Posterior cingulate gyrus (tissue), 11 donors: ENCODE measurements around the gene GRB14.
A peak's percentile ranks its signal among the peaks of the same experiment; 100 is the strongest.
"Not testable (repeated sequence)": the region's sequence is repeated elsewhere in the genome, so short reads cannot be mapped to it uniquely, and the experiment has no call there.

ENCODE experiments used
- DNase-seq, 10 donors: peaks; one replicate each; pipeline versions ENCODE4 v3.0.0 to v3.0.0-alpha.2; 2020 to 2021; ENCODE audit warnings: mixed read lengths in 3 of 10
- intact Hi-C: fragments of 100-400 bp; cut with DNase I; formaldehyde crosslinking; loops from one replicate; pipeline ENCODE4 v1.15.1; 2023

The GRB14 gene

DNA sequence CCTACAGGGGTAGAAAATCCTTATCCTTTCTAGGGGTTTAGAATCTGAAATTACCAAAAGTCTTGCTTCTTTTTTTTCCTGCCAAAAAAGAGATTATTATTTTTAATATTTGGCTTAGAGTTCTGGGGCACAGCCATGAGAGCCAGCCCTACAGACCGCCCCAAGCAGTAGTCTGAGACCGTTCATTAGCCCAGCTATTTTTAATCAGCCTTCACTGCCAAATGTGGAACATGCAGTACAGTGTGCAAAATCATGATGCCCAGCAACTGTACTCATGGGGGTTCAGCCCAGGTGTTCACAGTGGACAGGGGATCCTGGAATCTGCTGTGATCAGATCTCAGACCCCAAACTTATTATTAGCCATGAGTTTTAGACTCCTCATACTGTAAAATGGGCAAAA, 60.4 kb downstream of the GRB14 start:
- no peak for DNase-seq
- intact Hi-C loops = loop anchor here (2.0 kb wide), 1 partner anchor 156 kb away; no protein-coding TSS in a partner anchor

DNA sequence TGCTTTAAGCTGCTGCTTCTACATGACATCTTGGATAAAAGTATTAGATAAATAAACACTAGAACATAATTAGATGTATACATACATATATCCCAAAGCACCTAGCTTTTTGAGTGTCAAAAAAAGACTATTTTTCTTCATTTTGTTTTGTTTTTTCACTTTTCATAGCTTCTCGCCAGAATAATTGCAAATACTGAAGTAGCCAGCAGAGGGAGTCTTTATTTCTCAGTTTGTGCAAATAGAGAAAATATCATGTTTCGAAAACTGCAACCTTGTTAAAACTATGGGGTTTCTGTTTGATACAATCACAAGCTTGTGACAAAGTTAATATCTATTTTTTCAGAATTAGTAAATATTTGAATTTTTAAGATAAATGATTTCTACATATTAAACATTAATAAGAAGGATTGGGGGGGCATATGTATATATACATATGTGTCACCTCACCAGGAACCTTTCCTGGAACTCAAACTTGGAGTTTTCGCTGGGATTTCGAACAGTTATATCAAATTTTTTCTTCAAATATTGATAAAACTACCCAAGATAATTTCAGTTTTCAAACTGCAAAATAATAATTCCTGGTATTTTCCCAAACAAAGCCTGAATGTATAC, 61.0 kb downstream of the GRB14 start:
- DNase-seq = no peak

DNA sequence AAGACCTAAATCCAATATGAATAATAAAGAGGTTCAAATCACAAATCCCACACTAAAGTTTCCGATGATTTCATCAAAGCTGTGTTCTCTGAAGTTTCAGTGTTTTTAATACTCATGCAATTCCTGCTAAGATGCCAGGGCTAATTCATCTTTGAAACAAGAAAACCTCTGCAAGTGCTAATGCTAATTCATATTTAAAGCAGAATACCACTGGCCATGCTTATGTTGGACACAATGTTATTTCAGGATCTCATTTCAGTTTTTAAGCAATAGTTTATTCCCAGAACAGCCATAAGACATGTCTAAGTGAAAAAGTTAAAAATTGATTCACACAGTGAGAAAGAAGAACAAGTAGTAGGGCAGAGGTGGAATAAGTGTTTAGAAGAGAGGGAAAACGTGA, 62.8 kb downstream of the GRB14 start:
- intact Hi-C loops = no loop called here
- DNase-seq = no peak

More for the DNA sequence above, 61.0 kb downstream of the GRB14 start:
- intact Hi-C loops = loop anchor here (2.0 kb wide), 1 partner anchor 157 kb away; no protein-coding TSS in a partner anchor

DNA sequence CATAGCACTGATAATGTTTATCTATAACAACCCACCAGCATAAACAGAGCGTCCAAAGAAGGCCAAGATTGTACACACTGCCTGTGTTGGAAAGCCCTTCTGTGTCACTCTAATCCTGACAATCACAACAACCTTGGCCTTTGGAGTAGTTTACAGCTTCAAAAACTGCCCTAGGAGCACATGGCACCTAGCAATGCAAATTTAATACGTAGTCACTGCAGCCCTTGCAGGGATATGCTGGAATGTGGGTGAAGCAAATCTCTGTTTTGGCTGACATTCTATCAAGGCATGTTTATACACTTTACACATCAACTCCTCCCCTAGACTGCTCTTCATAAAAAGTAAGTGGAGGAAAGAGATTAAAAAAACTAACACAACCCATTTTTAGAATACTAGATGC, 66.8 kb downstream of the GRB14 start:
- DNase-seq = no peak
- intact Hi-C loops = no loop called here

DNA sequence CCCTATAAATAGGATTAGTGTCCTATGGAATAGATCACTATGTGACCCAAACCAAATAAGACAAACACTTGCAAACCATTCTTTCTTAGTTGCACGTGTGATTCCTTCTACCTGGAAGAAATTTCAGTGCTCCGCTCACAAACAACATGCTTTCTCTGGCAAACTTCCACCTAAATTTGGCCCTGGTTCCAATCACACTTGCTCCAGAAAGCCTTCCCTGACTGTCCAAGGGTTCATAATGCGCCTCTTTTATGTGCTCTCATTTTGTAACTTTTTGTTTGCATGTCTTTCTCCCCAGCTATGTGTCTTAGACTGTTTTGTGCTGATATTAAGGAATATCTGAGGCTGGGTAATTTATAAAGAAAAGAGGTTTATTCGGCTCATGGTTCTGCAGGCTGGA, 69.8 kb downstream of the GRB14 start:
- no peak for DNase-seq
- intact Hi-C loops = no loop called here

DNA sequence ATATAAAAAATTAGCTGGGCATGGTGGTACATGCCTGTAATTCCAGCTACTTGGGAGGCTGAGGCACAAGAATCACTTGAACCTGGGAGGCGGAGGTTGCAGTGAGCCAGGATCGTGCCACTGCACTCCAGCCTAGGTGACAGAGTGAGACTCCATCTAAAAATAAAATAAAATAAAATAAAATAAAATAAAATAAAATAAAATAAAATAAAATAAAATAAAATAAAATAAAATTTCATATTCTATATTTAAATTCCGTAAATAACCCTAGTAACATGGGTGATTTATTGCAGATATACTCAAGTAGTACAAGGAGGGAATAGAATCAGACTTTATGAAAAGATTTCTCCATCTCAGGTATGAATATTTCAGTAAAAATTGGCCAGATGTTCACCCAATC, 71.6 kb downstream of the GRB14 start:
- intact Hi-C loops, DNase-seq: not testable (repeated sequence)

DNA sequence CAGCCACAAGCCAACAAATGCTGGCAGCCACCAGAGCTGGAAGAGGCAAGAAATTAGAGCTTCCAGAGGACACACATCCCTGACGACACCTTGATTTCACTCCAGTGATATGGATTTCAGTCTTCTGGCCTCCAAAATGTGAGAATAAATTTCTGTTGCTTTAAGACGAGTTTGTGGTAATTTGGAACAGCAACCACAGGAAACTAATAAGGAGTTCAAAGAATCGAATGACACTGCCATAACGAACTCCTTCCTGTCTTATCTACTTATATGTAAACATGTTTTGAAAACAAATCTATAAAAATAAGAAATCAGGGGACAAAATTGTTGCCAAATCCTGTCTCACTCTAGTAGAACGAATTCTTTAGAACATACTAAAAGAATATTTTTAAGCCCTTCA, 75.8 kb downstream of the GRB14 start:
- DNase-seq = no peak

DNA sequence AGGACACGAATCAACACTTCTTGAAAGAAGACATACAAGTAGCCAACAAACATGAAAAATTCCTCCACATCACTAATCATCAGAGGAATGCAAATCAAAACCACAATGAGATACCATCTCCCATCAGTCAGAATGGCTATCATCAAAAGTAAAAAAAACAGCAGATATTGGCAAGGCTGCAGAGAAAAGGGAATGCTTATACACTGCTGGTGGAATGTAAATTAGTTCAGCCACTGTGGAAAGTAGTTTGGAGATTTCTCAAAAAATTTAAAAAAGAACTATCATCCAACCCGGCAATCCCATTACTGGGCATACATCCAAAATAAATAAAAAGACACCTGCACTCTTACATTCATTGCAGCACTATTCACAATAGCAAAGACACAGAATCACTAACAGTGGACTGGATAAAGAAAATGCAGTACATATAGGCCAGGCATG, 78.7 kb downstream of the GRB14 start:
- intact Hi-C loops = no loop called here
- no peak for DNase-seq

More for the DNA sequence above, 75.8 kb downstream of the GRB14 start:
- intact Hi-C loops = no loop called here

DNA sequence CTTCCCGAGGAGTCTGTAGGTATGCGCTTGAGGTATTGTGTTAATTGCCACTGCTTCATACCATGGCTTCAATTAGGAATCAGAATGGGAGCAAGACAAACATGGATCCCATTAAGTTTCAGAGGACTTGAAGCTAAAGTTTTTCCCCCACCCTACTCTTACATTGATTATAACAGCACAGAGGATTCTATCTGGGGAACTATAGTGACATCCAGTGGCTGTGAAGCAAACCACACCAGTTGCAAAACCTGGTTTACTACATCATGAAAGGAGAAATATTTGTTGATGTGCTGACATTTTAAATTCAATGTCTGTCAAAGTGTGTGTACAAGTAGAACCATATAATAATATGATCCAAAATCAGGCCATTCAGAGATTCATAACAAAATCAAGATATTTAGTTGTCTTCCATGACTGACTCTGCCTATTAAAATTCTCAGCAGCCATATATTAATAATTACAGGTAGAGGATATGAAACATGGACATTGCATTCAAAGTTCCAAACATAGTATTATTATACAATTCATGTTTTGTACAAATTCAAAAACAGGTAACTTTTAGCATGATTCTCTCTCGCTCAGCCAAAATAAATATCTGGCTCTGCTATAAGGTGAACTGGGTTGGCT, 82.9 kb downstream of the GRB14 start:
- intact Hi-C loops = no loop called here
- DNase-seq = peak in 1 of 10 donors; percentile 15

DNA sequence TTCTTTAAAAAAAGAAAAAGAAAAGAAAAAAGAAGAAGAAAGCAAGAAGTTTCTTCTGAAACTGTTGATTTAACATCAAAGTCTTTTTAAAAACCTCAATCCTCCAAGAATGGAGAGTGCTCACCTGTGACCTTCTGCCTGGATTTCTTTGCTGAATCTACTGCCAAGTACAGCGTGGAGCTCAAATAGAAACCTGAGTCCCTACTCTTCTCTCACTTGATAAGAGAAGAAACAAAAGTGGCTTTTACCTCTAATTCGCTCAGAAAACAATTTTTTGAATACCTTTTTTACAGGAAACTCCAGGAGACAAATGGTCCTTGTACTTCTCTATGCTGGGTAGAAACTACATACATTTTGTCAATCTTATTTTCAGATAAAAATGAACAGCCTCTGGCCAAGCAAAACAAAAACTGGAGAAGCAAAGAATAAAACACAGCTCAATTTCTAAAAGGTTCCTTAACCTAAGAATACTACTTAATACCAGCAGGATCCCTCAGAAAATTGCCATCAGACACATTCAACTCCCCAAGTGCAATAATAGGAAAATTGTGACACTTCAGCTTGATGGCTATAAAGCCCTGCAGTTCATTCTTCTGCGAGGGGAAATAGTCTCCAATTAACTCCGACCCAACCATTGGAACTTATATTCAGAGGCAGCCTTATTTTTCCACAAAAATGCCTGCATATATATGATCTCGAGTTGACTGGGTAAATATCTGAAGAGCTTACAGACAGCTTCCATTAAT, 85.8 kb downstream of the GRB14 start:
- intact Hi-C loops = no loop called here
- DNase-seq = no peak

DNA sequence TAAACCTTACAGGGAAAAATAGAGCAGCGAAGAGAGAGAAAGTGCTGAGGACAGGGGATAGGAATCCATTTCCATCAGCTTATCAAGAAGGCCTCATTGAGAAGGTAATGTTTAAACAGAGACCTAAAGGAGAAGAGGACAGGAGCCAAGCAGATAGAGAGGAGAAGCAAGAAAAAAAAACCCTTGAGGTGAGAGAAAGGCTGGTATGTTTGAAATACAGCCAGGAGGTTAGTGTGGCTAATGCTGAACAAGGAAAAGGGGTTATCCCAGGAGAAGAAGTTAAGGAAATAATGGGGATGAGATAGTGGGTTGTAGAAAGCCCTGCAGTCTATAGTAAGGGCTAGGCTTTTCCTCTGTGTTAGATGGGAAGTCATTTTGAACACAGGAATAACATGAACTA, 90.8 kb downstream of the GRB14 start:
- no peak for DNase-seq
- intact Hi-C loops = no loop called here

DNA sequence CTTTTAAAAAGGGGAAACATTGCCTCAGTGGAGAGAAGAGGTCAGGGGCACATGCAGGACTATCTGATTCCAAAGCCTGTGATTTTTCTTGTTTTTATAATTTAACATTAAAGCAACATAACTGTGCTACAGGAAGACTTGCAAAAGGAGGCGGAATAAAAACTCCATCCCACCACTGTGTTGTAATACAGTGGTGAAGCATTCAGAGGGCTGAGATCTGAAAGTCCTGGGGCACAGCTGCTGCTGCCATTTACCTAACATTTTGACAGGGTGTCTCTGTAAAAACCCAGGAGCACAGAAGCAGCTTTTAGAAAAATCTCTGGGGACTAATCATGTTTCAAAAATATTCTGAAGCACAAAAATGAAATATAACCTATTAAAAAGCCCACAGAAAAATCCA, 97.6 kb downstream of the GRB14 start:
- intact Hi-C loops = no loop called here
- DNase-seq = no peak

DNA sequence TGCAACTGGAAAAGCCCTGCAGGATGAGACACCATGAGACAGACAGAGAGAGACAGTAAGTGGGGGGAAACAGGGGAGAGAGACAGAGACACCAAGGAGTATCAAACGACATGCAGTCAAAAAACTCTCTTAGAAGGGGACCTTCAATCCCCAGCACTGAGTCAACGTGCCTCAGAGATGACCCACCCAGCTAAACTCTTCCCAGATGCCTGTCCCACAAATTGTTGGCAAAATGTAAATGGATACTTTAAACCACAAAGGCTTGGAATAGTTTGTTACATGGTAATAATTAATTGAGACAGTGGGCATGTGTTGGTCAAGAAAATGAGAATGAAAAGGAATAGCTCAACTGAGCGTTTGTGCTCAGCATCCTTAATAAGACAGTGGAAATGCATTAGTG, 98.3 kb downstream of the GRB14 start:
- intact Hi-C loops = no loop called here
- DNase-seq = no peak

DNA sequence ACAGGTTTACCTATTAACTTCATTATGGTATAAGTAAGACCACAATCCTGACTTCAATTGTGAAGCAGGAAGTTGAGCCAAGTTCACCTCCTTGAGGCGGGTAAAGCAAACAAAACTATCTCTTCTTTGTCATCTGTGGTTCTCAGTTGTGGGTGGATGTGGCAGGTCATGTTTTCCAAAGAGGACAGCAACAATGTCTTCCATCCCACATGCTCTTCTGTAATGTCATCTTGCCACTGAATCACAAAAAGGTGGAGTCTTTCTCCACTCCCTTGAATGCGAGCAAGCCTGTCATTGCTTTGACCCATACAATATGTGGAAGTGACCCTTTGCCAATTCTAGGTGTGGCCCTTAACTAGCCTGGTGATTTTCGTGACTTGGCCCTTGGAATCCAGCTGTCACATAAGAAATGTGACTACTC, 98.7 kb downstream of the GRB14 start:
- DNase-seq = no peak
- intact Hi-C loops = no loop called here

DNA sequence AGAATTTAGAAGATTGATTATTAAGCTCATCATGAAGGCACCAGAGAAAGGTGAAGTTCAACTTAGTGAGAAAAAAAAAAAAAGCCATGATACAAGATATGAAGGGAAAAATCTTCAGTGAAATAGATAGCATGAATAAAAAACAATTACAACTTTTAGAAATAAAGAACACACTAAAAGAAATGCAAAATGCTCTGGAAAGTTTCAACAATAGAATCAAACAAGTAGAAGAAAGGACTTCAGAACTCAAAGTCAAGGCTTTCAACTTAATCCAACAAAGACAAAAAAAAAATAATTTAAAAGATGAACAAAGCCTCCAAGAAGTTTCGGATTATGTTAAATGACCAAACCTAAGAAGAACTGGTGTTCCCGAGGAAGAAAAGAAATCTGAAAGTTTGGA, 105.5 kb downstream of the GRB14 start:
- DNase-seq = no peak
- intact Hi-C loops = no loop called here

DNA sequence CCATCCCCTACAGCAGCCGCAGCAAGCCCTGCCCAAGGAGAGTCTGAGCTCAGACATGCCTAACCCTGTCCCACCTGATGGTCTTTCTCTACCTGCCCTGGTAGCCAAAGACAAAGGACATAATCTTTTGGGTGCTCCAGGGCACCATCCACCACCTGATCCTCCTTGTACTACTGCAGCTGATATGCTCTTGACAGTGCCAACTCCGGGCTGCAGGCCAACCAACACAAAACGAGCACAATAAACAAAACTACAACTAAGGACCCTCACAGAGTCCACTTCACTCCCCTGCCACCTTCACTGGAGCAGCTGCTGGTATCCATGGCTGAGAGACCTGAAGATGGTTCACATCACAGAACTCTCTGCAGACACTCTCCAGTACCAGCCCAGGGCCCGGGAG, 106.3 kb downstream of the GRB14 start:
- intact Hi-C loops = no loop called here
- DNase-seq = no peak

DNA sequence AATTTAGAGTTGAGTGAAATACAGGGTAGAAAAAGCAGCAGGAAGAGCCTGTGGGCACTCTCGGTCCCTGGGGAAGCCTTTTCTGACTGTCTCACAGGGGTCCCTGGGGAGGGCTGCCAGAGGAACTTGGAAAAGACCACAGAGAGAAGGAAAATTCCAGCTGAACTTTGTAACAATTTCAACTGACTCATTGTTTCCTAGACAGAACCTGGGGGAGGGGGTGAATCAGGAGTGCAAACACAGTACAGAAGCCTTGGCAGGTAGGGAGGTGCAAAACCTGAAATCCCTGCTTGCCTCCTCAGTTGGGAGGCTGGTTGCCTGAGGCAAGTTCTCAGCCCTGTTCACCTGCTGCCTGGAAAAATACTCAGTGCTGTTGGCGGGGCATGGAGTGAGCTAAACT, 106.8 kb downstream of the GRB14 start:
- no peak for DNase-seq
- intact Hi-C loops = no loop called here

DNA sequence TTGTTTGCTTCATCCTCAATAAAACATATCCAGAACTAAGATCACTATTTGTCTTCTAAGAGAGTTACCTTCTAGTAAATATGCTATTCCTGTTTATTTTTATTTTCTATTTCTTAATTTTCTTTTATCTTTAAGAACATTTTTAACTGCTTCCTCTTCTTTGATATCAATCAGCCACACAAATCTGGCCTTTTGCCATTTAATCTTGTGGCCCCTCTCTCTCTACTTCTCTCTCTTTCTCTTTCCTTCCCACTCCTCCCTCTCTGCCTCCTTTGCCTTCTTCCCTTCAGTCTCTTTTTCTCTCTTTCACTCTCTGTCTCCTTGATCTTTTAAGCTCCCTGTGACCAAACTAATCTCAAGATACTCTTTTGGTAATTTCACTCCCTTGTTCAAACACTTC, 108.4 kb downstream of the GRB14 start:
- DNase-seq = no peak
- intact Hi-C loops = no loop called here

DNA sequence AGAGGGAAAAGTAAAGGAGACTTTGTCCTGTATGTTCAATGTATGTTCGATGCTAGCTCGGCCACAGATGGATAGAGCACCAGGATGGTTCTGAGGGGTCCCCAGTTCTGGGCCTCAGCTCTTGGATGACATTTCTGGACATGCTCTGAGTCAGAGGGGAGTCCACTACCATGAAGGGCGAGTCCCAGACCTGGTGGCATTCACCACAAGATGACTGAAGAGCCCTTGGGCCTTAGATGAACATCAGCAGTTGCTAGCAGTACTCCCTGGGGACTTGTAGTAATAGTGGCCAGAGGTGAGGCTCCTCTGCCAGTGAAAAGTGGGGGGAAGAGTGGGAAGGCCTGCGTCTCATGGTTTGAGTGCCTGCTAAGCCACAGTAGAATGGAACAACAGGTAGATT, 109.5 kb downstream of the GRB14 start:
- no peak for DNase-seq
- intact Hi-C loops = no loop called here

DNA sequence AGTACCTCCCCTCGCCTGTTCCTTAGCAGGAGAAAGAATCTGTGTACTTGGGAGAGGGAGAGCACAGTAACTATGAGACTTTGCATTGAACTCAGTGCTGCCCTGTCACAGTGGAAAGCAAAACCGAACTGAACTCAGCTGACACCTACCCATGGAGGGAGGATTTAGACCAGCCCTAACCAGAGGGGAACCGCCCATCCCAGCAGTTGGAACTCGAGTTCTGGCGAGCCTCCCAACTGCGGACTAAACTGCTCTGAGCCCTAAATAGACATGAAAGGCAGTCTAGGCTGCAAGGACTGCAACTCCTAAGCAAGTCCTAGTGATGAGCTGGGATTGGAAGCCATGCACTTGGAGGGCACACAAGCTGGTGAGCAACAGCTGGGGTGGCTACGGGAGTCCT, 110.4 kb downstream of the GRB14 start:
- DNase-seq = peak in 1 of 10 donors; percentile 39
- intact Hi-C loops = no loop called here

DNA sequence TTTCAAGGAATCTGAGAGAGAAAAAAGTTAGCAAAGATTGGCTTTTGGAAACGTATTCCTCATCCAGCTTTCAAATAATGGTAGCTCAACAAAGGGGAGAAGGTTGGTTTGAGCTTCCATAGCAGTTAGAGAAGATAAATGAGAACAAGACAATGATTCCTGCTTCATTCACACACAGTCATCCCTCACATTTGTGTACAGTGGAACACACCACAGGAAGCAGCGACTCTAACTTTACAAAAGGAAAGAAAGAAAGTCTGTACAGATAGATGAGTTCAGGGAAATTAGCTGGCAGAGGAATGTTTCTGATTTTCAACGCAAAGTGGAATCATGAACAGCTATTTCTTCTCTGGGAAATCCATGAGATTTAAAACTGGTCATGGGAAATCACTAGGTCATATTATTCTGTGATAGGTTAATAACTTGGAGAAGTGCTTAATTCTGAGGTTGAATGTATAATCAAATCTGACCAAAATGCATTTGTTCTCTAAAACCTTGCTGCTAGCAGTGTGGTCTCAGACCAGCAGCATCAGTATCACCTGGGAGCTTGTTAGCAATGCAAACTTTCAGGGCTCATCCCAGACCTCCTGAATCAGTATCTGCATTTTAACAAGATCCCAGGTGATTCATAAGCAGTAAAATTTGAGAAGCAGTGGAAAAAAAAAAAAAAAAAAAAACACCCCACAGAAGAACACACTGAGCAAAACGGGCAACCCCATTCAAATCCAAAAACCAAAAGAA, 112.0 kb downstream of the GRB14 start:
- no peak for DNase-seq
- intact Hi-C loops = no loop called here
